K562 (cell line): ENCODE results near the gene MRAS. TPM values are rescaled to one million over a fixed set of nuclear protein-coding genes. Genes with fewer than 3 reads are reported as not detected.

Experiments used
- ATAC-seq: fragments of 200-7000 bp; cut with Tn5 transposase; 3 replicates; pipeline ENCODE4 v1.9.1; 2020; ENCODE audit warnings: moderate library complexity
- BruUV-seq: library from RNA; stranded (reverse); fragments of 400-500 nt; replicated peaks from 2 replicates; lab custom pipeline; 2021; lab: Mats Ljungman, UMichigan
- CTCF ChIA-PET: fragments of 300-600 bp; formaldehyde crosslinking; extraction: SDS; loops from one replicate; lab custom pipeline; 2021; ENCODE audit warnings: low intra/inter-chr PET ratio; lab: Yijun Ruan, JAX
- POLR2A ChIA-PET: fragments of 300-600, 350-650 bp; sonication (Branson Sonifier 250); formaldehyde crosslinking; extraction: SDS; loops from one replicate; lab custom pipeline; 2021; ENCODE audit warnings: antibody characterized with exemption, inconsistent platforms; lab: Yijun Ruan, JAX
- DNase-seq, 4 experiments: peaks; one replicate each; pipeline versions ENCODE4 v3.0.0 to v3.0.0-alpha.2; 2011 to 2018; ENCODE audit warnings: low spot score in 3 of 4, mixed read lengths in 3 of 4; ENCODE audit errors: extremely low read depth in 1 of 4
- FAIRE-seq: peaks from 2 replicates; lab custom pipeline; 2011; peaks lifted over from hg19 to GRCh38; lab: Jason Lieb, UNC
- H2AFZ ChIP-seq: 2 replicates; pipeline ENCODE4 v1.6.0; 2011; ENCODE audit warnings: low read depth, low read length, control low read depth, inconsistent platforms
- H3K27ac ChIP-seq: fragments of 200-600 bp; 3 replicates; pipeline ENCODE4 v1.8.0; 2011; ENCODE audit warnings: low read depth, mild to moderate bottlenecking, control low read depth, inconsistent platforms, low read length, moderate library complexity, mixed read lengths; ENCODE audit errors: extremely low read depth
- H3K27me3 ChIP-seq, 2 experiments: fragments of 300-600 bp in 1 of 2; 2 replicates in 1 of 2; 3 replicates in 1 of 2; pipeline versions ENCODE4 v1.6.0 to v1.8.0; 2011; ENCODE audit warnings: inconsistent platforms in 2 of 2, low read length in 2 of 2, mild to moderate bottlenecking in 1 of 2, mixed read lengths in 1 of 2, moderate library complexity in 1 of 2; ENCODE audit not compliant: control insufficient read depth in 2 of 2, insufficient read depth in 2 of 2
- H3K36me3 ChIP-seq: fragments of 300-600 bp; 3 replicates; pipeline ENCODE4 v1.8.0; 2011; ENCODE audit warnings: mild to moderate bottlenecking, low read length, inconsistent platforms; ENCODE audit not compliant: control insufficient read depth, insufficient read depth
- H3K4me1 ChIP-seq, 2 experiments: fragments of 200-600 bp in 1 of 2; replicated peaks in 1 of 2; 2 replicates in 1 of 2; 3 replicates in 1 of 2; pipeline versions ENCODE4 v1.5.1 to v1.8.0; 2011; ENCODE audit warnings: inconsistent platforms in 2 of 2, low read length in 2 of 2, mild to moderate bottlenecking in 1 of 2, mixed read lengths in 1 of 2, moderate library complexity in 1 of 2; ENCODE audit not compliant: control insufficient read depth in 2 of 2, insufficient read depth in 2 of 2
- H3K4me2 ChIP-seq: 2 replicates; pipeline ENCODE4 v1.6.1; 2011; ENCODE audit warnings: low read length, control low read depth, inconsistent platforms, mixed read lengths; ENCODE audit not compliant: insufficient read depth
- H3K4me3 ChIP-seq: fragments of 200-600 bp; sonication (generic), shearing (Covaris generic); 2 replicates; pipeline ENCODE4 v1.5.1; 2016; ENCODE audit warnings: control low read depth, inconsistent platforms
- H3K79me2 ChIP-seq: fragments of 200-600 bp; 3 replicates; pipeline ENCODE4 v1.8.0; 2011; ENCODE audit warnings: low read length, inconsistent platforms; ENCODE audit not compliant: control insufficient read depth, insufficient read depth
- H3K9ac ChIP-seq, 2 experiments: 2 replicates each; pipeline versions ENCODE4 v1.6.0 to v1.6.1; 2011; ENCODE audit warnings: low read depth in 2 of 2, low read length in 2 of 2, control low read depth in 1 of 2, inconsistent platforms in 1 of 2, mild to moderate bottlenecking in 1 of 2, mixed read lengths in 1 of 2; ENCODE audit not compliant: insufficient read depth in 1 of 2
- H3K9me1 ChIP-seq: one replicate; pipeline ENCODE4 v1.6.0; 2011; ENCODE audit warnings: inconsistent platforms, mild to moderate bottlenecking, low read length, moderate library complexity; ENCODE audit not compliant: control insufficient read depth, insufficient read depth
- H3K9me3 ChIP-seq: replicated peaks from 2 replicates; pipeline ENCODE4 v1.5.1; 2011; ENCODE audit warnings: low read depth, low read length, inconsistent platforms; ENCODE audit not compliant: control insufficient read depth, insufficient read depth
- H4K20me1 ChIP-seq: replicated peaks from 2 replicates; pipeline ENCODE4 v1.6.1; 2011; ENCODE audit warnings: low read length, inconsistent platforms, mixed read lengths; ENCODE audit not compliant: control insufficient read depth, insufficient read depth
- ARID3B ChIP-seq: fragments of 250-450 bp; sonication (Bioruptor Pico); IDR thresholded peaks from 2 replicates; pipeline ENCODE4 v1.4.0; 2020; ENCODE audit warnings: borderline replicate concordance
- EWSR1 ChIP-seq: fragments of 450-650 bp; IDR thresholded peaks from 2 replicates; pipeline ENCODE4 v1.6.1; 2018; ENCODE audit warnings: borderline replicate concordance, mild to moderate bottlenecking, low read depth, moderate library complexity; ENCODE audit not compliant: partially characterized antibody
- HSF4 ChIP-seq: fragments of 250-450 bp; sonication (Bioruptor Pico); IDR thresholded peaks from 2 replicates; pipeline ENCODE4 v2.1.2; 2022; ENCODE audit warnings: mild to moderate bottlenecking, moderate library complexity, borderline replicate concordance
- KDM5B ChIP-seq: fragments of 200-600 bp; sonication (generic); IDR thresholded peaks from 2 replicates; pipeline ENCODE4 v1.6.1; 2012; ENCODE audit warnings: low read depth, mild to moderate bottlenecking, moderate library complexity, low read length, control low read depth, inconsistent platforms; ENCODE audit not compliant: insufficient replicate concordance
- MEIS2 ChIP-seq: fragments of 450-650 bp; IDR thresholded peaks from 2 replicates; pipeline ENCODE4 v1.6.1; 2014; ENCODE audit warnings: mild to moderate bottlenecking; ENCODE audit not compliant: partially characterized antibody
- PKNOX1 ChIP-seq: fragments of 450-650 bp; IDR thresholded peaks from 2 replicates; pipeline ENCODE4 v1.6.1; 2016
- RCOR1 ChIP-seq, 2 experiments: IDR thresholded peaks; 2 replicates each; pipeline ENCODE4 v1.6.1; 2012; ENCODE audit warnings: low read depth in 2 of 2, low read length in 2 of 2, borderline replicate concordance in 1 of 2, improper control_type of control experiment in 1 of 2
- SAFB ChIP-seq: fragments of 200-400 bp; formaldehyde crosslinking; IDR thresholded peaks from 2 replicates; pipeline ENCODE4 v1.6.1; 2017; ENCODE audit warnings: low read depth, low read length, borderline replicate concordance
- U2AF1 ChIP-seq: fragments of 200-400 bp; formaldehyde crosslinking; optimal IDR thresholded peaks from 2 replicates; pipeline ENCODE3; 2017; ENCODE audit warnings: mild to moderate bottlenecking, low read depth, low read length, moderate library complexity
- ZFP1 ChIP-seq: fragments of 450-650 bp; formaldehyde crosslinking; IDR thresholded peaks from 2 replicates; pipeline ENCODE4 v1.4.0; 2020; ENCODE audit warnings: mild to moderate bottlenecking, mixed read lengths
- ZKSCAN1 ChIP-seq: fragments of 150-350 bp; IDR thresholded peaks from 2 replicates; pipeline ENCODE4 v1.6.1; 2016; ENCODE audit warnings: low read depth, low read length
- ZNF277 ChIP-seq: fragments of 250-450 bp; sonication (Bioruptor Pico); IDR thresholded peaks from 2 replicates; pipeline ENCODE4 v1.8.0; 2022; ENCODE audit warnings: inconsistent platforms, mild to moderate bottlenecking, moderate library complexity, borderline replicate concordance
- ZNF589 ChIP-seq: fragments of 200-800 bp; sonication (Bioruptor generic); IDR thresholded peaks from 2 replicates; pipeline ENCODE4 v1.6.1; 2016; ENCODE audit warnings: low read depth, missing genetic modification characterization, missing compliant biosample characterization
- ZNF77 ChIP-seq: fragments of 250-450 bp; sonication (Bioruptor Pico); IDR thresholded peaks from 2 replicates; pipeline ENCODE4 v1.5.0; 2020
- ZNF79 ChIP-seq: fragments of 250-450 bp; sonication (Bioruptor Pico); IDR thresholded peaks from 2 replicates; pipeline ENCODE4 v1.4.0; 2020; ENCODE audit warnings: low read depth, mild to moderate bottlenecking, moderate library complexity
- WGBS: fragments of 100-300 bp; shearing (Covaris generic); methylation state at CpG from one replicate; pipeline ENCODE4 v1.1.6; 2016; ENCODE audit warnings: low coverage, mixed read lengths; ENCODE audit not compliant: insufficient coverage; ENCODE audit errors: missing lambda C conversion rate; 5-methylcytosine and 5-hydroxymethylcytosine counted together
- in situ Hi-C: fragments of 300-500 bp; cut with MboI; formaldehyde crosslinking; loops from 4 replicates; pipeline ENCODE4 v1.15.0; 2018; ENCODE audit warnings: inconsistent platforms, mixed read lengths
- intact Hi-C: fragments of 100-400 bp; cut with micrococcal nuclease; formaldehyde crosslinking; loops from 2 replicates; pipeline ENCODE4 v1.14.2; 2022
- polyA plus RNA-seq, 8 experiments: library from polyadenylated mRNA; depleted of rRNA in 4 of 8; stranded (reverse) in 5 of 8; unstranded in 3 of 8; fragments of >200 nt; fragmentation: Nextera tagmentation in 2 of 8; fragmentation: Illumina TruSeq in 1 of 8; extraction: Ambion mirVana in 2 of 8; extraction: Trizol in 1 of 8; gene quantifications; 2 replicates each; pipeline versions ENCODE4 v1.2.1 to v1.2.3, GENCODE V29; 2011 to 2014; ENCODE audit warnings: inconsistent platforms in 1 of 8, missing spikeins in 1 of 8
- total RNA-seq, 7 experiments: library from RNA; depleted of rRNA in 6 of 7; stranded (reverse); fragments of >200 nt in 6 of 7; fragmentation: Illumina TruSeq in 2 of 7; extraction: Trizol in 2 of 7; gene quantifications; 2 replicates each; pipeline versions ENCODE4 v1.2.1 to v1.2.3, GENCODE V29; 2011 to 2021; ENCODE audit warnings: low replicate concordance in 1 of 7
- TF ChIP-seq, protein P1 (sequence below), 2 experiments: IDR thresholded peaks in 1 of 2; conservative IDR thresholded peaks in 1 of 2; 2 replicates each; pipeline ENCODE4 v1.6.1; 2016; ENCODE audit warnings: low read depth in 2 of 2, mild to moderate bottlenecking in 1 of 2, missing compliant biosample characterization in 1 of 2, missing genetic modification characterization in 1 of 2, moderate library complexity in 1 of 2

Gene MRAS
- total and polyA plus RNA-seq, 9 of the 15 experiments (the other 6 are each of a cell fraction or from before 2014, with no cell fraction given), result 1.5 to 10.0 (median 5.0) TPM

DNA sequence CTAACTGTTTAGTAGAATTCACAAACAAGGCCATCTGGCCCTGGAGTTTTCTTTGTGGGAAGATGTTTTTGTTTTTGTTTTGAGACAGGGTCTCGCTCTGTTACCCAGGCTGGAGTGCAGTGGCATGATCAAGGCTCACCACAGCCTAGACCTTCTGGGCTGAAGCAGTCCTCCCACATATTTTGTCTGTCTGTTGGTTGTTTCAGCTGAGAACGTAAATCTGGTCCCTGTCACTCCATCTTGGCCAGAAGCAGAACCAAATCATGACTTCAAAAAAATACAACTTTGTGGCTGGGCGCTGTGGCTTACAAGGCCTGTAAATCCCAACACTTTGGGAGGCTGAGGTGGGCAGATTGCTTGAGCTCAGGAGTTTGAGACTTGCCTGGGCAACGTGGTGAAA is 27.1 kb downstream of the MRAS start:
- TF ChIP-seq HSF4 (CRISPR knock-in tag), result no peak
- no peak for TF ChIP-seq ZFP1 (CRISPR knock-in tag)
- TF ChIP-seq RCOR1 (IDR thresholded peaks at IDR 0.05; ENCODE audit: borderline replicate concordance in 1 of 2, low read depth in 2 of 2, low read length in 2 of 2), result no peak
- no peak for TF ChIP-seq SAFB
- no peak for TF ChIP-seq ZKSCAN1
- TF ChIP-seq ZNF589 (CRISPR knock-in tag), result no peak
- no peak for TF ChIP-seq ARID3B (CRISPR knock-in tag)
- TF ChIP-seq EWSR1, result no peak
- TF ChIP-seq ZNF277 (CRISPR knock-in tag), result no peak
- TF ChIP-seq PKNOX1, result peak; percentile 24; the same call in 1 of the 2 replicates
- TF ChIP-seq, protein P1, sequence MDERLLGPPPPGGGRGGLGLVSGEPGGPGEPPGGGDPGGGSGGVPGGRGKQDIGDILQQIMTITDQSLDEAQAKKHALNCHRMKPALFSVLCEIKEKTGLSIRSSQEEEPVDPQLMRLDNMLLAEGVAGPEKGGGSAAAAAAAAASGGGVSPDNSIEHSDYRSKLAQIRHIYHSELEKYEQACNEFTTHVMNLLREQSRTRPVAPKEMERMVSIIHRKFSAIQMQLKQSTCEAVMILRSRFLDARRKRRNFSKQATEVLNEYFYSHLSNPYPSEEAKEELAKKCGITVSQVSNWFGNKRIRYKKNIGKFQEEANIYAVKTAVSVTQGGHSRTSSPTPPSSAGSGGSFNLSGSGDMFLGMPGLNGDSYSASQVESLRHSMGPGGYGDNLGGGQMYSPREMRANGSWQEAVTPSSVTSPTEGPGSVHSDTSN (CRISPR knock-in tag; IDR thresholded peaks at IDR 0.05; ENCODE audit: low read depth), result no peak
- TF ChIP-seq, protein P1 (tag; conservative IDR thresholded peaks at IDR 0.05; ENCODE audit: low read depth), result peak; percentile 38; the same call in 1 of the 2 replicates
- TF ChIP-seq MEIS2, result peak; percentile 49
- no peak for TF ChIP-seq KDM5B
- TF ChIP-seq ZNF77 (CRISPR knock-in tag), result no peak
- TF ChIP-seq U2AF1, result no peak
- no peak for TF ChIP-seq ZNF79 (CRISPR knock-in tag)
- in situ Hi-C loops (no loop called here), intact Hi-C loops (no loop called here)
- Histone ChIP-seq H4K20me1 (no peaks in the 10 kb centered on the region), H3K4me1 (no peaks in the 10 kb centered on the region; a peak in 1 of 5 replicates), H3K4me2 (no peak overlapping the region), H3K27ac (no peak overlapping the region), H3K9ac (no peak overlapping the region), H2AFZ (no peak overlapping the region), H3K36me3 (no peaks in the 10 kb centered on the region), H3K4me3 (no peak overlapping the region), H3K9me1 (no peaks in the 10 kb centered on the region), H3K27me3 (0 out of 5 replicates have a peak, but pooled peaks cover 0 to under 1% of the 10 kb centered on the region in 2 experiments), H3K9me3 (no peaks in the 10 kb centered on the region), H3K79me2 (no peaks in the 10 kb centered on the region)
- ATAC-seq, result no peak
- no TSS peak for BruUV-seq
- no peak for FAIRE-seq
- ChIA-PET POLR2A (no interaction called here), CTCF (no interaction called here)
- WGBS, result 22% methylated on average over 4 of the region's 4 CpGs
- DNase-seq, result no peak
